H9 (cell line): ENCODE results near the gene RMC1. TPM values are rescaled to one million over a fixed set of nuclear protein-coding genes. Genes with fewer than 3 reads are reported as not detected.

ENCODE experiments used
- DNase-seq: peaks from one replicate; pipeline ENCODE4 v3.0.0-alpha.2; 2017
- H2AFZ ChIP-seq: one replicate; pipeline ENCODE4 v1.6.1; 2013; ENCODE audit warnings: mild to moderate bottlenecking, low read length, control low read depth, moderate library complexity
- H2AK5ac ChIP-seq: 2 replicates; pipeline ENCODE4 v1.6.1; 2013; ENCODE audit warnings: low read length, control low read depth, mixed read lengths; ENCODE audit not compliant: insufficient read length
- H2BK120ac ChIP-seq: one replicate; pipeline ENCODE4 v1.6.1; 2013; ENCODE audit warnings: low read depth, mild to moderate bottlenecking, low read length, control low read depth, inconsistent platforms; ENCODE audit not compliant: poor library complexity, severe bottlenecking
- H2BK12ac ChIP-seq: 2 replicates; pipeline ENCODE4 v1.6.1; 2013; ENCODE audit warnings: low read length, control low read depth, mixed read lengths, low read depth; ENCODE audit not compliant: insufficient read length
- H2BK15ac ChIP-seq: 2 replicates; pipeline ENCODE4 v1.6.1; 2013; ENCODE audit warnings: low read depth, low read length, control low read depth
- H2BK20ac ChIP-seq: one replicate; pipeline ENCODE4 v1.6.1; 2013; ENCODE audit warnings: low read depth, mild to moderate bottlenecking, low read length, control low read depth, inconsistent platforms; ENCODE audit not compliant: poor library complexity, severe bottlenecking
- H2BK5ac ChIP-seq: 2 replicates; pipeline ENCODE4 v1.6.1; 2013; ENCODE audit warnings: low read length, control low read depth, mixed read lengths; ENCODE audit not compliant: insufficient read length
- H3K14ac ChIP-seq: 2 replicates; pipeline ENCODE4 v1.6.1; 2013; ENCODE audit warnings: low read length, control low read depth; ENCODE audit not compliant: insufficient read depth
- H3K18ac ChIP-seq: 2 replicates; pipeline ENCODE4 v1.6.1; 2013; ENCODE audit warnings: low read depth, mild to moderate bottlenecking, mixed read lengths, low read length, control low read depth; ENCODE audit not compliant: insufficient read length
- H3K23ac ChIP-seq: 2 replicates; pipeline ENCODE4 v1.6.1; 2013; ENCODE audit warnings: low read length, control low read depth, mixed read lengths, low read depth; ENCODE audit not compliant: insufficient read length
- H3K23me2 ChIP-seq: 2 replicates; pipeline ENCODE4 v1.6.1; 2013; ENCODE audit warnings: low read depth, mild to moderate bottlenecking, mixed read lengths, low read length, control low read depth; ENCODE audit not compliant: insufficient read length, poor library complexity, severe bottlenecking
- H3K27ac ChIP-seq: 2 replicates; pipeline ENCODE4 v1.5.1; 2013; ENCODE audit warnings: low read length, control low read depth, mixed read lengths, low read depth; ENCODE audit not compliant: insufficient read length
- H3K27me3 ChIP-seq: 2 replicates; pipeline ENCODE4 v1.6.1; 2013; ENCODE audit warnings: low read length, control low read depth, inconsistent platforms; ENCODE audit not compliant: insufficient read depth
- H3K4ac ChIP-seq: 2 replicates; pipeline ENCODE4 v1.6.1; 2013; ENCODE audit warnings: low read depth, mild to moderate bottlenecking, control low read depth, inconsistent platforms, low read length, moderate library complexity
- H3K4me1 ChIP-seq: 2 replicates; pipeline ENCODE4 v1.6.1; 2013; ENCODE audit warnings: low read length, control low read depth, inconsistent platforms; ENCODE audit not compliant: insufficient read depth
- H3K4me2 ChIP-seq: 2 replicates; pipeline ENCODE4 v1.6.1; 2013; ENCODE audit warnings: low read length, control low read depth, mixed read lengths; ENCODE audit not compliant: insufficient read length, insufficient read depth
- H3K56ac ChIP-seq: 2 replicates; pipeline ENCODE4 v1.6.1; 2013; ENCODE audit warnings: low read depth, mild to moderate bottlenecking, mixed read lengths, low read length, control low read depth; ENCODE audit not compliant: insufficient read length
- H3K79me1 ChIP-seq: 2 replicates; pipeline ENCODE4 v1.6.1; 2013; ENCODE audit warnings: low read depth, mild to moderate bottlenecking, moderate library complexity, low read length, control low read depth, inconsistent platforms; ENCODE audit not compliant: insufficient read depth, poor library complexity, severe bottlenecking
- H3K79me2 ChIP-seq: 2 replicates; pipeline ENCODE4 v1.6.1; 2013; ENCODE audit warnings: low read length, control low read depth, inconsistent platforms; ENCODE audit not compliant: insufficient read depth
- H3K9ac ChIP-seq: 2 replicates; pipeline ENCODE4 v1.6.1; 2013; ENCODE audit warnings: low read length, control low read depth, mixed read lengths; ENCODE audit not compliant: insufficient read length; ENCODE audit errors: extremely low read depth
- H3K9me3 ChIP-seq: one replicate; pipeline ENCODE4 v1.6.1; 2013; ENCODE audit warnings: low read depth, low read length, inconsistent platforms; ENCODE audit not compliant: control insufficient read depth
- H3T11ph ChIP-seq: one replicate; pipeline ENCODE4 v1.6.1; 2013; ENCODE audit warnings: mild to moderate bottlenecking, low read length, control low read depth, inconsistent platforms
- H4K20me1 ChIP-seq: one replicate; pipeline ENCODE4 v1.6.1; 2013; ENCODE audit not compliant: control insufficient read depth, insufficient read length, insufficient read depth
- H4K5ac ChIP-seq: 2 replicates; pipeline ENCODE4 v1.6.1; 2013; ENCODE audit warnings: low read depth, mild to moderate bottlenecking, mixed read lengths, low read length, control low read depth; ENCODE audit not compliant: insufficient read length
- H4K8ac ChIP-seq: replicated peaks from 2 replicates; pipeline ENCODE4 v1.6.1; 2013; ENCODE audit warnings: low read length, control low read depth, mixed read lengths, low read depth; ENCODE audit not compliant: insufficient read length
- H4K91ac ChIP-seq: 2 replicates; pipeline ENCODE4 v1.6.1; 2013; ENCODE audit warnings: low read depth, mild to moderate bottlenecking, moderate library complexity, mixed read lengths, low read length, control low read depth; ENCODE audit not compliant: insufficient read length
- H3K27ac Mint-ChIP-seq, 3 experiments: 2 replicates in 2 of 3; 3 replicates in 1 of 3; pipeline ENCODE4 v1.8.0; 2020 to 2021; ENCODE audit warnings: mixed read lengths in 3 of 3, mild to moderate bottlenecking in 1 of 3, moderate library complexity in 1 of 3
- H3K27me3 Mint-ChIP-seq: 2 replicates; pipeline ENCODE4 v1.8.0; 2021; ENCODE audit warnings: low read depth, mild to moderate bottlenecking, moderate library complexity, mixed read lengths
- H3K36me3 Mint-ChIP-seq, 3 experiments: 2 replicates in 2 of 3; 3 replicates in 1 of 3; pipeline ENCODE4 v1.8.0; 2020 to 2021; ENCODE audit warnings: low read depth in 3 of 3, mixed read lengths in 3 of 3; ENCODE audit not compliant: insufficient read depth in 1 of 3
- H3K4me1 Mint-ChIP-seq, 2 experiments: 2 replicates each; pipeline ENCODE4 v1.8.0; 2020; ENCODE audit warnings: mixed read lengths in 2 of 2
- H3K4me3 Mint-ChIP-seq, 2 experiments: 2 replicates in 1 of 2; 3 replicates in 1 of 2; pipeline ENCODE4 v1.8.0; 2020 to 2021; ENCODE audit warnings: mild to moderate bottlenecking in 2 of 2, mixed read lengths in 2 of 2, moderate library complexity in 1 of 2
- H3K9me3 Mint-ChIP-seq, 2 experiments: 2 replicates in 1 of 2; 3 replicates in 1 of 2; pipeline ENCODE4 v1.8.0; 2020; ENCODE audit warnings: mild to moderate bottlenecking in 2 of 2, mixed read lengths in 2 of 2, moderate library complexity in 1 of 2
- CTCF ChIP-seq: fragments of 200-600 bp; sonication (generic); conservative IDR thresholded peaks from 3 replicates; pipeline ENCODE4 v1.8.0; 2021; ENCODE audit warnings: antibody characterized with exemption, mild to moderate bottlenecking
- WGBS: extraction: QIAGEN DNeasy Blood & Tissue Kit; methylation state at CpG from one replicate; pipeline ENCODE4 v1.1.7; 2013; ENCODE audit warnings: missing lambda C conversion rate, low lambda C conversion rate, mixed read lengths; ENCODE audit not compliant: insufficient read length; ENCODE audit errors: extremely low coverage; 5-methylcytosine and 5-hydroxymethylcytosine counted together
- long read RNA-seq: library from polyadenylated mRNA; unstranded; transcript quantifications from one replicate; pipeline ENCODE4 v2.0.0, GENCODE V29; 2020
- total RNA-seq: library from RNA; stranded (reverse); gene quantifications from 2 replicates; pipeline ENCODE4 v1.2.1, GENCODE V29; 2021

RMC1 gene
- total RNA-seq: 20.9 and 21.3 TPM in 2 replicates
- long read RNA-seq, transcript RMC1-201 (20 exons, 2,162 nt): major isoform, 77 of 96 reads
- long read RNA-seq, partial matches to known transcripts: 3 of 96 reads
- long read RNA-seq, other reads (novel, unspliced or antisense): 15 of 96 reads

GRCh38 chr18:23503038-23503962 lies at the start of gene RMC1:
TSS of gene RMC1 (plus strand) at chr18:23503511. CDS start at chr18:23503619, 108 bp downstream.
- Histone ChIP-seq H3K27ac (no peak within 1 kb of the TSS), H4K91ac (no peak within 1 kb of the TSS), H2AK5ac (no peak within 1 kb of the TSS), H3K9me3 (no peaks in the 10 kb centered on the region), H3K9ac (no peak within 1 kb of the TSS), H3T11ph (no peak within 1 kb of the TSS), H2BK120ac (no peak within 1 kb of the TSS), H3K4ac (no peak within 1 kb of the TSS), H3K18ac (peak within 1 kb of the TSS; percentile 74), H3K14ac (peak within 1 kb of the TSS; percentile 85; the same call in 1 of the 2 replicates), H2BK15ac (no peak within 1 kb of the TSS), H2BK20ac (no peak within 1 kb of the TSS), H4K20me1 (no peaks in the 10 kb centered on the region), H3K4me1 (no peaks in the 10 kb centered on the region), H2AFZ (no peak within 1 kb of the TSS), H4K8ac (no peak within 1 kb of the TSS), H3K23me2 (peaks cover 3% of the 10 kb centered on the region), H3K23ac (no peak within 1 kb of the TSS), H4K5ac (no peak within 1 kb of the TSS), H3K56ac (no peak within 1 kb of the TSS), H3K79me1 (no peaks in the 10 kb centered on the region), H3K27me3 (no peaks in the 10 kb centered on the region), H2BK5ac (no peak within 1 kb of the TSS), H2BK12ac (no peak within 1 kb of the TSS), H3K4me2 (peak within 1 kb of the TSS; percentile 82), H3K79me2 (no peaks in the 10 kb centered on the region)
- Mint-ChIP-seq H3K27ac (peak within 1 kb of the TSS in 2 of 3 experiments; percentile 89 to 92; a peak in 2 of 7 replicates), H3K36me3 (peaks cover 0 to 10% (median 3%) of the 10 kb centered on the region in 3 experiments; a peak in 4 of 7 replicates), H3K4me3 (peak within 1 kb of the TSS; percentile 89 to 92), H3K27me3 (peaks cover 19% of the 10 kb centered on the region), H3K9me3 (no peaks in the 10 kb centered on the region), H3K4me1 (peaks cover 19 to 23% of the 10 kb centered on the region in 2 experiments)
- TF ChIP-seq CTCF: no peak; the same call in 1 of the 3 replicates
- peak; percentile 94 for DNase-seq
- WGBS: no CpG with 5 or more reads among the region's 110 CpGs
